ENCODE results near the gene CCDC91. TPM values are rescaled to one million over a fixed set of nuclear protein-coding genes. Genes with fewer than 3 reads are reported as not detected.
A peak's percentile ranks its signal among the peaks of the same experiment; 100 is the strongest.

CCDC91 gene
- total and polyA plus RNA-seq, 9 of the 15 experiments (the other 6 are each of a cell fraction or from before 2014, with no cell fraction given): 10.1 to 31.1 (median 26.3) TPM

- no peak overlapping the region for H3K4me3 ChIP-seq
- TF ChIP-seq CBX3 (IDR thresholded peaks at IDR 0.05; ENCODE audit: borderline replicate concordance in 1 of 2, low read length in 2 of 2) (no peak), CHD4 (IDR thresholded peaks at IDR 0.05; ENCODE audit: insufficient read depth, insufficient replicate concordance, low read depth, low read length, poor library complexity, severe bottlenecking) (no peak), ZFP36 (IDR thresholded peaks at IDR 0.05; ENCODE audit: low read depth, low read length, partially characterized antibody) (peak; percentile 56), TRIM28 (IDR thresholded peaks at IDR 0.05) (no peak), CBX2 (IDR thresholded peaks at IDR 0.05; ENCODE audit: insufficient read depth, low read length, poor library complexity, severe bottlenecking) (no peak)
- intact Hi-C loops (cut with micrococcal nuclease) (no loop called here), in situ Hi-C loops (cut with MboI) (no loop called here)
- no TSS peak for BruUV-seq (replicated peaks)
- H3K27me3 ChIP-seq (ENCODE audit: control insufficient read depth in 2 of 2, insufficient read depth in 2 of 2, low read length in 2 of 2): no peaks in the 10 kb centered on the region
- H3K36me3 ChIP-seq (ENCODE audit: control insufficient read depth, insufficient read depth, low read length): no peaks in the 10 kb centered on the region; the same call in 1 of the 3 replicates
- WGBS (ENCODE audit: insufficient coverage, low coverage, missing lambda C conversion rate): 0% methylated on average over 1 of the region's 1 CpG
- H3K4me2 ChIP-seq (ENCODE audit: insufficient read depth, low read length): no peak overlapping the region
- H4K20me1 ChIP-seq (replicated peaks; ENCODE audit: control insufficient read depth, insufficient read depth, low read length): no peaks in the 10 kb centered on the region
- ChIA-PET POLR2A (interaction anchor here (0.6 kb wide), 1 partner anchor 20 kb away, joined by 3 read pairs; no protein-coding TSS in a partner anchor), CTCF (ENCODE audit: low intra/inter-chr PET ratio) (no interaction called here)
- FAIRE-seq (no peak), DNase-seq (ENCODE audit: extremely low read depth in 1 of 4, low spot score in 3 of 4) (no peak), ATAC-seq (no peak)
- no peak overlapping the region for H3K27ac ChIP-seq (ENCODE audit: extremely low read depth, low read depth, low read length)
- H3K9me1 ChIP-seq (ENCODE audit: control insufficient read depth, insufficient read depth, low read length): no peaks in the 10 kb centered on the region
- no peaks in the 10 kb centered on the region; a peak in 1 of 5 replicates for H3K4me1 ChIP-seq (replicated peaks in 1 of 2; ENCODE audit: control insufficient read depth in 2 of 2, insufficient read depth in 2 of 2, low read length in 2 of 2)
- no peak overlapping the region for H3K9ac ChIP-seq (ENCODE audit: insufficient read depth in 1 of 2, low read depth in 2 of 2, low read length in 2 of 2)
- H3K9me3 ChIP-seq (replicated peaks; ENCODE audit: control insufficient read depth, insufficient read depth, low read depth, low read length): no peaks in the 10 kb centered on the region
- peaks cover 18% of the 10 kb centered on the region for H3K79me2 ChIP-seq (ENCODE audit: control insufficient read depth, insufficient read depth, low read length)
- no peak overlapping the region for H2AFZ ChIP-seq (ENCODE audit: low read depth, low read length)
Measured at GRCh38 chr12:28209782-28210181, 19.5 kb downstream of the CCDC91 start.

- FAIRE-seq (no peak), ATAC-seq (no peak), DNase-seq (ENCODE audit: extremely low read depth in 1 of 4, low spot score in 3 of 4) (no peak)
- Histone ChIP-seq H3K4me2 (ENCODE audit: insufficient read depth, low read length) (no peak overlapping the region), H3K27ac (ENCODE audit: extremely low read depth, low read depth, low read length) (no peak overlapping the region), H3K79me2 (ENCODE audit: control insufficient read depth, insufficient read depth, low read length) (peaks cover 9% of the 10 kb centered on the region), H3K9me1 (ENCODE audit: control insufficient read depth, insufficient read depth, low read length) (no peaks in the 10 kb centered on the region), H3K27me3 (ENCODE audit: control insufficient read depth in 2 of 2, insufficient read depth in 2 of 2, low read length in 2 of 2) (no peaks in the 10 kb centered on the region), H2AFZ (ENCODE audit: low read depth, low read length) (no peak overlapping the region), H3K36me3 (ENCODE audit: control insufficient read depth, insufficient read depth, low read length) (no peaks in the 10 kb centered on the region; the same call in 1 of the 3 replicates), H3K9ac (ENCODE audit: insufficient read depth in 1 of 2, low read depth in 2 of 2, low read length in 2 of 2) (no peak overlapping the region), H4K20me1 (replicated peaks; ENCODE audit: control insufficient read depth, insufficient read depth, low read length) (no peaks in the 10 kb centered on the region), H3K4me1 (replicated peaks in 1 of 2; ENCODE audit: control insufficient read depth in 2 of 2, insufficient read depth in 2 of 2, low read length in 2 of 2) (no peaks in the 10 kb centered on the region; a peak in 1 of 5 replicates), H3K9me3 (replicated peaks; ENCODE audit: control insufficient read depth, insufficient read depth, low read depth, low read length) (no peaks in the 10 kb centered on the region), H3K4me3 (no peak overlapping the region)
- 77% methylated on average over 3 of the region's 3 CpGs for WGBS (ENCODE audit: insufficient coverage, low coverage, missing lambda C conversion rate)
- BruUV-seq (replicated peaks): no TSS peak
- TF ChIP-seq CCAR2 (IDR thresholded peaks at IDR 0.05; ENCODE audit: low read depth, low read length): no peak
- TF ChIP-seq ZNF224 (CRISPR knock-in tag; IDR thresholded peaks at IDR 0.05): no peak
- TF ChIP-seq SPI1 (IDR thresholded peaks at IDR 0.05; ENCODE audit: borderline replicate concordance, low read depth, low read length): peak; percentile 66; the same call in 1 of the 2 replicates
- TF ChIP-seq ATF1 (CRISPR knock-in tag; IDR thresholded peaks at IDR 0.05): no peak
- no peak for TF ChIP-seq ATF1 (tag; IDR thresholded peaks at IDR 0.05)
- intact Hi-C loops (cut with micrococcal nuclease): no loop called here
- CTCF ChIA-PET (ENCODE audit: low intra/inter-chr PET ratio): no interaction called here
- in situ Hi-C loops (cut with MboI): no loop called here
- POLR2A ChIA-PET: interaction anchor here (1.1 to 1.3 kb wide), 2 partner anchors 9 to 10 kb away, joined by 3 to 4 read pairs; no protein-coding TSS in a partner anchor
Measured at GRCh38 chr12:28212182-28212581, 21.9 kb downstream of the CCDC91 start.
